NCI-H748 treated with DMSO at 0.1 percent for 48 hours (cell line): Measurements from ENCODE around the gene ABCA7.

ENCODE experiments used
- DNase-seq: peaks from one replicate; lab custom pipeline; 2025; lab: John Stamatoyannopoulos, UW

Gene ABCA7

GRCh38 chr19:1055886-1056620 is 16.1 kb downstream of the ABCA7 start:
- DNase-seq = no peak

- DNase-seq = no peak
Measured at GRCh38 chr19:1057176-1057855, 17.4 kb downstream of the ABCA7 start.

GRCh38 chr19:1058112-1058511 is 18.2 kb downstream of the ABCA7 start:
- no peak for DNase-seq

GRCh38 chr19:1060689-1061088 is 20.8 kb downstream of the ABCA7 start:
- DNase-seq = no peak

- DNase-seq = no peak
Measured at GRCh38 chr19:1061987-1062386, 22.1 kb downstream of the ABCA7 start.

- no peak for DNase-seq
Measured at GRCh38 chr19:1062387-1063029, 22.6 kb downstream of the ABCA7 start.

- DNase-seq = no peak
Measured at GRCh38 chr19:1063030-1063908, 23.4 kb downstream of the ABCA7 start.

GRCh38 chr19:1063909-1064660 is 24.2 kb downstream of the ABCA7 start:
- no peak for DNase-seq

GRCh38 chr19:1064661-1065605 is 25.0 kb downstream of the ABCA7 start:
- DNase-seq = no peak

- no peak for DNase-seq
Measured at GRCh38 chr19:1065606-1066109, 25.8 kb downstream of the ABCA7 start.

GRCh38 chr19:1066251-1066747 is 26.4 kb downstream of the ABCA7 start:
- DNase-seq = no peak

GRCh38 chr19:1066748-1067340 is 26.9 kb downstream of the ABCA7 start, which contains the start of gene ARHGAP45:
Gene ARHGAP45, plus strand, starts transcription at chr19:1067167. Its CDS starts 239 bp downstream, at chr19:1067406.
- DNase-seq = no peak

- DNase-seq = no peak
Measured at GRCh38 chr19:1067341-1067957, 27.5 kb downstream of the ABCA7 start.

- DNase-seq = no peak
Measured at GRCh38 chr19:1068009-1069001, 28.4 kb downstream of the ABCA7 start.

GRCh38 chr19:1069009-1069779 is 29.3 kb downstream of the ABCA7 start:
- DNase-seq = no peak

GRCh38 chr19:1070576-1070930 is 30.6 kb downstream of the ABCA7 start:
- DNase-seq = no peak
